ELF-1 (cell line): ENCODE results near the gene RNF212B.
A peak's percentile ranks its signal among the peaks of the same experiment; 100 is the strongest.
"Not testable (repeated sequence)": the region's sequence is repeated elsewhere in the genome, so short reads cannot be mapped to it uniquely, and the experiment has no call there.

Experiments used
- DNase-seq: peaks from one replicate; pipeline ENCODE4 v3.0.0-alpha.2; 2016; ENCODE audit warnings: low read depth, low spot score

Gene RNF212B

DNA sequence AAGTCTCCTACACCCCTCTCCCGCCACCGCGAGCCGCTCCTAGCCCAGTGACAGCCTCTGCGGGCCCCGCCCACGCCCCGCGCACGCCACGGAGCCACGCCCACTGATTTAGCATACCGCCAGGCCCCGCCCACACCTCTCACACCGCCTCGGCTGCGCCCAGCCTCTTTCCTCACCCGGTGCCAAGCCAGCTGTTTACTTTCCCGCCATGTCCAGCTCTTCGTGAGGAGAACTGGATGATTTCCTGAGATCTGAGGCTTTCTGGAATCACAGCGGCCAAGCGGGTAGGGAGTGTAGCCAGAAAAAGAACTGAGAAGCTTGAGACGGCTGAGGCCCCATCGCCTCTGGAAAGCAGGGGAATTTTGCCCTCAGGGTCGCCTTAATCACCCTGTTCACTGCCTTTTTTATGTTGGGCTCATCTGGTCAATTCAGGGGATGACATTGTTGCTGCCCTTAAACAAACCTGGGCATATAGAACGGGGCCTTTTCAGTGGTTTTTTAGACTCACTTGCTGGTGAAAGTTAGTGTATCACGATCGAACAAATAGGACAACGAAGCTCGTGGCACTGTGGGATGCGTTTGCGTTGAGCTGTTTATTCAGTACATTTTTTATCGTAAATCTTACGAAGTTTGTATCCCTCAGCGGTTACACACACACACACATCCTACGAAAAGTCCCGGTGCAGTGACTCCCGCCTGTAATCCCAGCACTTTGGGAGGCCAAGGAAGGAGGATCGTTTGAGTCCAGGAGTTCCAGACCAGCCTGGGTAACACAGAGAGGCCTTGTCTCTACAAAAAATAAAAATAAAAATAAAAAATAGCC is at the start of gene RNF212B:
RNF212B (plus strand) TSS at position 165 of the 823 bp plus-strand sequence. CDS start 2,410 bp downstream, outside the sequence.
- peak; percentile 97 for DNase-seq

DNA sequence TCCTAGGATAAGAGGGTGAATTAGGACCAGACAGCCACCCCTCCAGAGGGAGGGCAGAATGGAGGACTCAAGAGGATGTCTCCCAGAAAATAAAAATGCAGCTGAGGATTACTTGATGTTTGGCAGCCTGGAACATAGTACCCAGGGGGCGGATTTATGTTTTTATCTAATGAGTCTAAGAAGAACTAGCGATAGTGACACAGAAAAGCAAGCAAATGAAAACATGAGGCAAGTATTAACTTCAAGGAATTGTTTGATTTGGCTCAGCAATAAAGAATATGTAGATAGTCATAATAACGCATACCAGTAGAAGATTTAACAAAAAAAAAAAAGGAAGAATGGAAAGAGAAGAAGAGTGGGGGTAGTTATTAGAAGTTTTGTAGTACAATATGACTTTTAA is 44.3 kb upstream of the RNF212B start:
- no peak for DNase-seq

DNA sequence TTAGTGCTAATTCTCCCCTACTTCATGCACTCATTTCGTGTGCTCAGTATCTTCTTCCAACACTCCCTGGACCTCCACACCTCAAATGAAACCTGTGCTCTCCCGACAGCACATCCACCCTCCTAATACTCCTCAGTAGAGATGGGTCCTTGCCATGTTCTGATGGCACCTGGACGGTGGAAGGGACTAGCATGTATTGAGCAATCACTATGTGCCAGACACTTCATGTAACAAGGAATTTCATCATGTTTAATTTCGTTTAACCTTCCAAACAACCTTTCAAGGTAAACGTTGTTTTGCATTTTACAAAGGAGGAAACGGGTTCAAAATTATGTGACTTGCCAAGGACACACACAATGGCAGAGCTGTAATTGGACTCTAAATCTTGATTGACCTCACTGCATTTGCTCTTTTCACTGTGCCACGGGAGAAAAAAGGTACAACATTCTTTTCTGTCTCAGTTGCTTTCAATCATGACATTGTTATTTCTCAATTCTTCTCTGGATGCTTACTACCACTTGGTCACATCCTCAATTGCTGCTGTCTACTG is 42.1 kb upstream of the RNF212B start:
- DNase-seq: no peak

DNA sequence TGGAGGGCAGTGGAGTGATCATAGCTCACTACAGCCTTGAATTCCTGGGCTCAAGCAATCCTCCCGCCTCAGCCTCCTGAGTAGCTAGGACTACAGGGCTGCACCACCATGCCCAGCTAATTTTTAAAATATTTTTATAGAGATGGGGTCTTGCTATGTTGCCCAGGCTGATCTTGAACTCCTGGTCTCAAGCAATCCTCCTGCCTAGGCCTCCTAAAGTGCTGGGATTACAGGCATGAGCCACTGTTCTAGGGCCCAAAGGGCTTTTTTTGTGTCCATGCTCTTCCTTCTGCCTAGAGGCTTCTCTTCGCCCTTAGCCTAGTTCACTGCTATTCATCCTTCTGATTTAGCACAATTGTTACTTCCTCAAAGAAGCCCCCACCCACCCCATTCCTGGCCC is 41.2 kb upstream of the RNF212B start:
- not testable (repeated sequence) for DNase-seq

GRCh38 chr14:23199141-23199540 is 38.6 kb upstream of the RNF212B start:
- DNase-seq: not testable (repeated sequence)

DNA sequence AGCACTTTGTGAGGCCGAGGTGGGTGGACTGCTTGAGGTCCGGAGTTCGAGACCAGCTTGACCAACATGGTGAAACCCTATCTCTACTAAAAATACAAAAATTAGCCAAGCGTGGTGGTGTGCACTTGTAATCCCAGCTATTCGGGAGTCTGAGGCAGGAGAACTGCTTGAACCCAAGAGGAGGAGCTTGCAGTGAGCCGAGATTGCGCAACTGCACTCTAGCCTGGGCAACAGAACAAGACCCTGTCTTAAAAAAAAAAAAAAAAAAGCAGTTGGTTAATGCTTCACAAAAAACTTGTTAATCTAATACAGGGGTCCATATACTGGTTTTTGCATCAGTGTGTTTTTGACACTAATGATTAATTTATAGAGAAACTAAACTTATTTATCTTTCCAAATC is 35.7 kb upstream of the RNF212B start:
- no peak for DNase-seq

- no peak for DNase-seq
Observed at GRCh38 chr14:23206422-23207145, 31.2 kb upstream of the RNF212B start.

GRCh38 chr14:23207146-23207540 is 30.6 kb upstream of the RNF212B start:
- DNase-seq: peak; percentile 32

DNA sequence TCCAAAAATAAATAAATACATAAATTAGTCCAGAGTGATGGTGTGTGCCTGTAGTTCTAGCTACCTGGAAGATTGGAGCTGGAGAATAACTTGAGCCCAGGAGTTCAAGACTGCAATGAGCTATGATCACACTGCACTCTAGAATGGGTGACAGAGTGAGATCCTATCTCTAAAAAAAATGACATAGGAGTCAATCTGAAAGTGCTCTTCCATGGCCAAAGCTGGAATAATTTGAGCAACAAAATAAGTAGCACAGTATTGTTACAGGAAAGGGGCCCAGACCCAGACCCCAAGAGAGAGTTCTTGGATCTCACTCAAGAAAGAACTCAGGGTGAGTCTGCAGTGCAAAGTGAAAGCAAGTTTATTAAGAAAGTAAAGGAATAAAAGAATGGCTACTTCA is 29.4 kb upstream of the RNF212B start:
- DNase-seq: no peak

- DNase-seq: no peak
Observed at GRCh38 chr14:23209651-23210423, 27.9 kb upstream of the RNF212B start.

- no peak for DNase-seq
Observed at GRCh38 chr14:23215421-23215820, 22.3 kb upstream of the RNF212B start.

- no peak for DNase-seq
Observed at GRCh38 chr14:23217032-23218020, 20.4 kb upstream of the RNF212B start.

GRCh38 chr14:23219075-23219474 is 18.7 kb upstream of the RNF212B start:
- no peak for DNase-seq

- not testable (repeated sequence) for DNase-seq
Observed at GRCh38 chr14:23224958-23225357, 12.8 kb upstream of the RNF212B start.

GRCh38 chr14:23227566-23227965 is 10.2 kb upstream of the RNF212B start:
- no peak for DNase-seq

DNA sequence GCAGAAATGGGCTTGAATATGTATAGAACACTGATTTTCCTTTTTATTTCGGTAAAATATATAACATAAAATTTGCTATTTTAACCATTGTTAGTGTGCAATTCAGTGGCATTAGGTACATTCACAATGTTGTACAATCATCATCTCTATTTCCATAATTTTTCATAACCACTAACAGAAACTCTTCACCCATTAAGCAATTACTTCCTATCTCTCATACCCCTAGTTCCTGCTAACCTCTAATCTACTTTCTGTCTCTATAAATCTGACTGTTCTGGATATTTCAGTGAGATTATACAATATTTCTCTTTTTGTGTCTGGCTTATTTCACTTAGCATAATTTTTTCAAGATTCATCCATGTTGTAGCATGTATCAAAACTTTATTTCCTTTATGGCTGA is 8.9 kb upstream of the RNF212B start:
- no peak for DNase-seq

DNA sequence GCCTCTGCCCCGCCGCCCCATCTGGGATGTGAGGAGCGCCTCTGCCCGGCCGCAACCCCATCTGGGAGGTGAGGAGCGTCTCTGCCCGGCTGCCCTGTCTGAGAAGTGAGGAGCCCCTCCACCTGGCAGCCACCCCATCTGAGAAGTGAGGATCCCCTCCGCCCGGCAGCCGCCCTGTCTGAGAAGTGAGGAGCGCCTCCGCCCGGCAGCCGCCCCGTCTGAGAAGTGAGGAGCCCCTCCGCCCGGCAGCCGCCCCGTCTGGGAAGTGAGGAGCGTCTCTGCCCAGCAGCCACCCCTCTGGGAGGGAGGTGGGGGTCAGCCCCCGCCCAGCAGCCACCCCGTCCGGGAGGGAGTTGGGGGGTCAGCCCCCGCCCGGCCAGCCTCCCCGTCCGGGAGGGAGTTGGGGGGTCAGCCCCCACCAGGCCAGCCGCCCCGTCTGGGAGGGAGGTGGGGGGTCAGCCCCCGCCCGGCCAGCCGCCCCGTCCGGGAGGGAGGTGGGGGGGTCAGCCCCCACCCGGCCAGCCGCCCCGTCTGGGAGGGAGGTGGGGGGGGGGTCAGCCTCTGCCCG is 5.4 kb upstream of the RNF212B start:
- DNase-seq: not testable (repeated sequence)

DNA sequence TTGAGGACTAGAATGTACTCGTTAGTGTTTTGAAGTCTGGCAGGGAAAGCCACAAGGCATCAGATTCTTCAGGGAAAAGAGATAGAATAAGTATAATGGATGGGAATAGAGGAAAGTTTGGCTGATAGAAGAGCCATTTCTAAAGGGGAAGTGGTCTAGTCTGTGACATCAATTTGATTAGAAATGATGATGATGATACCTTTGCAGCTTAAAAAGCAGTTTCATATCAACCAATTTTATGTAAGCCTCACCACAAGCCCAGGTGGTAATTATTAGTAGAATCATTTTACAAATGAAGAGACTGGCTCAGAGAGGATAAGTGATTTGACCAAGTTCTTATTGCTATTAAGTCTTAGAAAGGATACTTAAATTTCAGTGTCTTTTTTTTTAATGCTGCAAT is 2.9 kb downstream of the RNF212B start:
- DNase-seq: no peak

GRCh38 chr14:23241061-23241715 is 3.5 kb downstream of the RNF212B start:
- DNase-seq: not testable (repeated sequence)

- DNase-seq: no peak
Observed at GRCh38 chr14:23242076-23242475, 4.3 kb downstream of the RNF212B start.
